GM12892 (cell line): ENCODE measurements around the gene SCLY.
"Not testable (repeated sequence)": the region's sequence is repeated elsewhere in the genome, so short reads cannot be mapped to it uniquely, and the experiment has no call there.

Experiments used
- DNase-seq: peaks from one replicate; pipeline ENCODE4 v3.0.0; 2011; ENCODE audit not compliant: insufficient read length
- FAIRE-seq: peaks from 2 replicates; lab custom pipeline; 2011; peaks lifted over from hg19 to GRCh38; lab: Jason Lieb, UNC
- POLR2A ChIP-seq: IDR thresholded peaks from 2 replicates; pipeline ENCODE4 v1.6.1; 2011; ENCODE audit warnings: low read depth, low read length, control low read depth
- POLR2AphosphoS5 ChIP-seq: IDR thresholded peaks from 2 replicates; pipeline ENCODE4 v1.6.1; 2011; ENCODE audit warnings: low read depth, low read length, control low read depth
- TAF1 ChIP-seq: IDR thresholded peaks from 2 replicates; pipeline ENCODE4 v1.6.1; 2011; ENCODE audit warnings: low read depth, mild to moderate bottlenecking, control low read depth, low read length, borderline replicate concordance

SCLY gene

DNA sequence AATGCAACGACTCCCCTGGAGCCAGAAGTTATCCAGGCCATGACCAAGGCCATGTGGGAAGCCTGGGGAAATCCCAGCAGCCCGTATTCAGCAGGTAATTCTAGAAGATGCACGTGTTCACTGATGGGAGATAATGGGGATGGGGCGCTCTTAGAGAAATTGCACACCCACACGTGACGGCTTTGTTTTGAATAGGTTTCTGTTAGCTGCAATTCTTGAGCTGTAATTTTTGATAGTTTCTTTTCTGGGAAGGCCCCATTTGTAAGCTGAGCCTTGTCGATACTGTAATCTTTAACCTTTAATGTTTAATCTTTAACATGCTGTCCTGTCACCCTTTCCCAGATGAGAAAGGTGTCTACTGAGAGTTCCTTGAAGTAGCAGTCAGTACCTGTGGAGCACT lies 3.6 kb downstream of the SCLY start:
- FAIRE-seq (no peak), DNase-seq (no peak)
- no peak for TF ChIP-seq TAF1
- no peak for TF ChIP-seq POLR2A
- no peak for TF ChIP-seq POLR2AphosphoS5

DNA sequence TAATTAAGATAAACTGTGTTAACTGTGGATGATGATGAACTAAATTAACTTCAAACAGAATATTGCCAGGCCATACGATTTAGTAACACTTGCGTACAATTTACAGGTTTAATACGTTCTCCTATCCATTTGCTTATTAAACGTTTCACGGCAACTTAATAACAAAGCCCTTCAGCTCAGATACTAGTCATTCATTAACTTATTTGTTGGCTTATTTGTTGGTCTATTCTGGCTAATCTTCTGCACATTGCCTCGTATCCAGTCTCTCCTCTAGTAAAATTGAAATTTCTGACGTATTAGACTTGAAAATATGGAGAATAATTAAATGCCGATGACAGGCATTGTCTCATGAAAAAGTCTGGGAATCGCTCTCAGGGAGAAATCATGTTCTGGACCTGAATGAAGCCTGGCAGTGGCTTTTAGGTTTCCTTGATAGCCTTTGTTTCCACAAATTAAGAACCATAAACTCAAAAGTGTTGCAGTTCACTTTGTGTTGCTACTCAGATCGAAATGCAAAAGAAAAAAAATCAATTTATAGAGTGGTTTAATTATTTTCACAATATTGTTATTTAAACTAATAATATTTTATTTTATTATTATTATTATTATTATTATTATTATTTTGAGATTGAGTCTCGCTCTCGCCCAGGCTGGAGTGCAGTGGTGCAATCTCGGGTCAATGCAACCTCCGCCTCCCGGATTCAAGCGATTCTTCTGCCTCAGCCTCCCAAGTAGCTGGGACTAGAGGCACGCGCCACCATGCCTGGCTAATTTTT lies 4.5 kb downstream of the SCLY start:
- FAIRE-seq (peak; percentile 5), DNase-seq (no peak)
- TF ChIP-seq TAF1 (no peak), POLR2A (no peak), POLR2AphosphoS5 (no peak)

DNA sequence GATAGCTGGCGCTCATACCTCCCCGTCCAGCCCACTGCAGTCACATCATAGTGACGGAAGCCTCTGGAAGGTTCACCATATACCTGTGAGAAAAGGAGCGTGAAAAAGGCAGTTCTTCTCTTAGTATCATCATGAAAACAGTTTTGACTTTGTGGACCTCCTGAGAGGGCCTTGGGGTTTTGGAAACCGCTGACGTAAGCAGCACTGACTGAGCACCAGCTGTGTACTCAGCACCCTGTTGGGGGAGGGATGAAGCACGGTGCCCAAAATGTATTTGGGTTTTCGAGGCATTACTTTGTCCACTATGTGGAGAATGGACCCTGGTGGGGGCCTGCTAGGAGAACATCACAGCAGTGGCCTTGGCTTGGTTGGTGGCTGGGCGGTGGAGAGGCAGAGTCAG lies 5.4 kb downstream of the SCLY start:
- no peak for FAIRE-seq
- DNase-seq = no peak
- TF ChIP-seq TAF1 = no peak
- TF ChIP-seq POLR2A = no peak
- no peak for TF ChIP-seq POLR2AphosphoS5

DNA sequence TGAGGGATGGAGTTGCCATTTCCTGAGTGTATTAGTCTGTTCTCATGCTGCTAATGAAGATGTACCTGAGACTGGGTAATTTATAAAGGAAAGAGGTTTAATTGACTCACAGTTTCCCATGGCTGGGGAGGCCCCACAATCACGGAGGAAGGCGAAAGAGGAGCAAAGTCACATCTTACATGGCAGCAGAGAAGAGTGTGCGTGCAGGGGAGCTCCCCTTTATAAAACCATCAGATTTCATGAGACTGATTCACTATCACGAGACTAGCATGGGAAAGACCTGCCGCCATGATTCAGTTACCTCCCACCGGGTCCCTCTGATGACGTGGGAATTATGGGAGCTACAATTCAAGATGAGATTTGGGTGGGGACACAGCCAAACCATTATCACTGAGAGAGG lies 5.9 kb downstream of the SCLY start:
- not testable (repeated sequence) for DNase-seq, FAIRE-seq

DNA sequence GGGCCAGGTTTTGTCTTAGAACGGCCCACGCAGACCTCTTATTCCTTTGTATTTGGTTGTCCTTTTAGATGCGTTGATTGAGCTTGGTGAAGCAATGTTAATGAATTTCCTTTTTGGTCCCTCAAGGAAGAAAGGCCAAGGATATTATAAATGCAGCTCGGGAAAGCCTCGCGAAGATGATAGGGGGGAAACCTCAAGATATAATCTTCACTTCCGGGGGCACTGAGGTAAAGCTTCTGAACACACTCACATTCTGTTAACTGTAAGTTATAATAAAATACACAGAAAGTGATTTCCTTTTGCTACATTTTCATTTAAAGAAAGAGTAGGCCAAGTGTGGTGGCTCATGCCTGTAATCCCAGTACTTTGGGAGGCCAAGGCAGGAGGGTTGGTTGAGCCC lies 7.1 kb downstream of the SCLY start:
- TF ChIP-seq POLR2AphosphoS5 (no peak), POLR2A (no peak), TAF1 (no peak)
- DNase-seq (no peak), FAIRE-seq (no peak)

DNA sequence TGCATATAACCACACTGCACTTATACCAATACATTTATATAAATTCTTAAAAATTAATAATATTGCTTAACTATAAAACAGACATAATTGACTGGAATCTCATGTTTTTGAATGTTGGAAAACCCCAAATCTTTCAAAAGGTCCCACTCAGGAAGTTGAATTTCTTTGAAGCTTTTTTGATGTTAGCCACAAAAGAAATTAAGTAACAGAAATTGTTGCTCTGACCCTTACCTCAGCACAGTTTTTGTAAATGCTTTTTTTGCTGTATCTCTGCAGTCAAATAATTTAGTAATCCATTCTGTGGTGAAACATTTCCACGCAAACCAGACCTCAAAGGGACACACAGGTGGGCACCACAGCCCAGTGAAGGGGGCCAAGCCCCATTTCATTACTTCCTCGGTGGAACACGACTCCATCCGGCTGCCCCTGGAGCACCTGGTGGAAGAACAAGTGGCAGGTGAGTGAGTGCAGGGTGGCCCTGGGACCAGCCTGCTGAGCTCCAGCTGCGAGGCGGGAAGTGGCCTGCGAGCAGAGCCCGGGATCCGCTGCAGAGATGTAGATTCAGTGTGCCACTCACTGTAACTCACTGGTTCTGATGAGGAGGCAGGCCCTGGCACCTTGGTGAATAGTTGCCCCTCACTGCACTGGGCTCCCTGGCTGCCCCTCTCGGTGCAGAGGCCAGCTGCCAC lies 8.4 kb downstream of the SCLY start:
- FAIRE-seq = no peak
- TF ChIP-seq TAF1 (no peak), POLR2A (no peak), POLR2AphosphoS5 (no peak)
- DNase-seq = no peak

DNA sequence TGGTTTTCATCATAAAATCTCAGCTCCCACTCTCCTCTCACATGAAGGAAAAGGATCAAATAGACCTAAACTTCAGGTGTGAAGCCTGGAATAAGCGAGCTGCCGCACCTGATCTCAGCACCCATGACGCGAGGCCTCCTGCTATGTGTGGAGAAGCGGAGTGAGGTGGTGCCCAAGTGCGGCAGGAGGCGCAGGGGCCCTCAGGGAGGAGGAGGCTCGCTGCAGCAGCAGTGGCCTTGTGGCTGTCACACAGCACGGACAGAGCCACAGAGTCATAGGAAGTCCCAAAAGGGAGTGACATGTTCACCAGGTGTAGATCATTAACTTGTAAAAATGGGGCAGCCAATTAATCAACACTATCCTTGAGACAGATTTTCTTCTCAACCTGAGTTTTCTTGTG lies 9.1 kb downstream of the SCLY start:
- TF ChIP-seq POLR2AphosphoS5 (no peak), POLR2A (no peak), TAF1 (no peak)
- DNase-seq (no peak), FAIRE-seq (no peak)

DNA sequence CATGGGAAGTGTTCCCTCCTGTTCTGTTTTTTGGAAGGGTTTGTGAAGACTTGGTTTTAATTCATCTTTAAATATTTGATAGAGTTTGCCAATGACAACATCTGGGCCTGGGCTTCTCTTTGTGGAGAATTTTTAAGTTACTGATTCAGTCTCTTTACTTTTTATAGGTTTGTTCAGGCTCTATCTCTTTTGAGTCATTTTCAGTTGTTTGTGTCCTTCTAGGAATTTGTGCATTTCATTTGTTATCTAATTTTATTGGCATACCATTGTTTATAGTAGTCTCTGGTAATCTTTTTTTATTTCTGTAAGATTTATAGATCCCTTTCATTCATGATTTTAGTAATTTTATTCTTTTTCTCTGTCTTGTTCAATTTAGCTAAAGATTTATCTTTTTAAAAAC lies 14.6 kb downstream of the SCLY start:
- DNase-seq (no peak), FAIRE-seq (no peak)

DNA sequence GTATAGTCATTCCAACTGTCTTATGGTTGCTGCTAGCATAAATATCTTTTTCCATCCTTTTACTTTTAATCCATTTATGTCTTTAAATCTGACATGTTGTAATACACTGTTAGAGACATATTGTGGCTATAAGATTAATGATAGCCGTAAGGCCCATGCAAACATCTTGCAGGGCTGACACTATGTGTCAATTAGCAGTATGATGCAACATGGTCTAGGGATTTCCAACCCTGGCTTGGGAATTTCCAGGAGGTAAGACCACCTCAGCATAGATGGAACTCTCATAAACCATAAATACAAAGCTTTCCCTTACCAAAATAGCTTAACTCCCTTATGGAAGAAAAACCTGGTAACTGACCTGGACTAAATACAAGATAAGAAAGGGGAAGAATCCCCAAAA lies 16.5 kb downstream of the SCLY start:
- no peak for FAIRE-seq
- TF ChIP-seq POLR2AphosphoS5 (no peak), TAF1 (no peak), POLR2A (no peak)

More for the DNA sequence above, 14.6 kb downstream of the SCLY start:
- TF ChIP-seq TAF1 (no peak), POLR2A (no peak), POLR2AphosphoS5 (no peak)

DNA sequence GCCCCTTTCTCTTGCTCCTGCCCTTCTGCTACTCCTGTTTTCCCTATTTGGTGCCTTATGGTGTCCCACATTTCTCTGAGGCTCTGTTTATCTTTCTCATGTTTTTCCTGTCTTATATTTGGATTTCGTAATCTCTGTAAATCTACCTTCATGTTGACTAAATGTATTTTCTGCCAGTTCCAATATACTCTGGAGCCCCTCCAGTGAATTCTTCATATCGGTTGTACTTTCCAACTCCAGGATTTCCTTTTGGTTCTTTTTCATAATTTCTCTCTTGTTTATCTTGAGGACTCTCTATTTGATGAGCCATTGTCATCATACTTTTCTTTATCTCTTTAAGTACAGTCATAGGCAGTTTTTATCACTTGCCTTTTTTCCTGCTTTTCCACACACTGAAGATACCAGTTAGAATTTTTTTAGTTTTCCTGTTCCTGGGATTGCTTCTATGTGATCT lies 19.1 kb downstream of the SCLY start:
- DNase-seq (no peak), FAIRE-seq (no peak)
- no peak for TF ChIP-seq POLR2A

More for the DNA sequence above, 16.5 kb downstream of the SCLY start:
- no peak for DNase-seq

DNA sequence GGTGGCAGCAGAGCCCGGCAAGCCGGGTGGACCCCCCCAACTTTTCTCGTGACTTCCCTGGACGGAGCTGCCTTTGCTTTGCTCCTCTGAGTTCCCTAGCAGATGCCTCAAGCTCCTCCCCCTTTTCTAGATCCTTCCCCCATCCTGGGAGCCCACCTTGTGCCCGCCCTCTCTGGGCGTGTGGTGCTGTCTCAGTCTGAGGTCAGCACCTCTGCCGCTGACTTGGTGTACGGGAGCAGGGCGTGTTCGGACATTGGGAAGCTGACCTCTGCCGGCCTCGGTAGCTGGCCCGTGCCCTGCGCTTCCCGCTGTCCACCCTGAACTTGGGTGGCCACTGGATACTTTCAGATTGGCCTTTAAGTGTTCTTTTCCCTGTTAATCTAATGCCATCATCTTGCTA lies 19.7 kb downstream of the SCLY start:
- no peak for TF ChIP-seq POLR2AphosphoS5
- no peak for TF ChIP-seq TAF1
- TF ChIP-seq POLR2A = no peak
- FAIRE-seq (no peak), DNase-seq (no peak)

DNA sequence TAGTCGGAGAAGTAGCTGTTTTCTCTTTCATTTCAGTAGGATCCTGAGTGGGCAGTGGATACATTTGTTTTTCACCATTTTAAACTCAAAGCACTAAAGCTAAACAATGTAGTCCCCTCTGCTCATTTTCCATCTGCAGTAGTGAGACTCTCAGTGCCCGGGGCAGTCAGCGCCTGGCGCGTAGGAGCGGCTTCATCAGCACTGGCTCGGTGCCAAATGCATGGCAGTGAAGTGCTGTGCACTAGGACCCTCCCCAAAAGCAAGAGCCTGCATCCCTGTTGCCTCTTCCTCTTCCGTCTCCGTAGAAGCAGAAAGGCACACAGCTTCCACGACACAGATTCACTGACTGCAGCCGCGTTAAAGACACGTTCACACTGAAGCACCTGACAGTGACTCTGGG lies 20.3 kb downstream of the SCLY start:
- no peak for FAIRE-seq
- no peak for DNase-seq
- TF ChIP-seq POLR2AphosphoS5 (no peak), POLR2A (no peak), TAF1 (no peak)
